Anterior cingulate cortex (tissue), 58 donors: ENCODE data around the gene EMD.
"Not testable (repeated sequence)": the region's sequence is repeated elsewhere in the genome, so short reads cannot be mapped to it uniquely, and the experiment has no call there.

Source experiments
- DNase-seq, 58 donors: peaks; one replicate each; lab custom pipeline; 2025; lab: John Stamatoyannopoulos, UW

The EMD gene

GRCh38 chrX:154370300-154371016 is 8.6 kb upstream of the EMD start:
- peak in 3 of 58 donors; percentile 11 to 20 (median 12) for DNase-seq

GRCh38 chrX:154371017-154371788 is 7.9 kb upstream of the EMD start:
- DNase-seq = peak in 56 of 58 donors; percentile 15 to 93 (median 83)

GRCh38 chrX:154371789-154372300 is 7.2 kb upstream of the EMD start:
- DNase-seq = no peak

GRCh38 chrX:154372612-154373022 is 6.5 kb upstream of the EMD start:
- no peak for DNase-seq

GRCh38 chrX:154373340-154374306 is 5.5 kb upstream of the EMD start:
- DNase-seq = peak in 37 of 58 donors; percentile 1 to 65 (median 41)

- DNase-seq = peak in 3 of 58 donors; percentile 3 to 15 (median 7)
These were observed 4.6 kb upstream of the EMD start, which contains the start of gene FLNA for GRCh38 chrX:154374313-154375155. TSS of gene FLNA (minus strand) at chrX:154374634. CDS start at chrX:154371245, 3,389 bp downstream.

- DNase-seq = no peak
These were observed 4.0 kb upstream of the EMD start for GRCh38 chrX:154375156-154375504.

- DNase-seq = peak in 1 of 58 donors; percentile 12
These were observed 2.3 kb upstream of the EMD start for GRCh38 chrX:154376774-154377173.

- DNase-seq = peak in 36 of 58 donors; percentile 5 to 85 (median 37)
These were observed 866 bp upstream of the EMD start for GRCh38 chrX:154378059-154378798.

- no peak for DNase-seq
These were observed 465 bp downstream of the EMD start for GRCh38 chrX:154379569-154379951.

GRCh38 chrX:154380153-154380552 is 1.1 kb downstream of the EMD start:
- no peak for DNase-seq

GRCh38 chrX:154380787-154381186 is 1.7 kb downstream of the EMD start:
- DNase-seq = no peak

GRCh38 chrX:154381271-154381670 is 2.2 kb downstream of the EMD start:
- no peak for DNase-seq

- DNase-seq = no peak
These were observed 3.5 kb downstream of the EMD start for GRCh38 chrX:154382483-154383069.

GRCh38 chrX:154383359-154384283 is 4.5 kb downstream of the EMD start:
- no peak for DNase-seq

GRCh38 chrX:154384284-154384892 is 5.3 kb downstream of the EMD start:
- DNase-seq = peak in 1 of 58 donors; percentile 14

GRCh38 chrX:154388094-154388493 is 9.0 kb downstream of the EMD start:
- DNase-seq = not testable (repeated sequence)
